Fibroblast of mammary gland (primary cell): Measurements from ENCODE around the gene PFDN5.

Experiments used
- DNase-seq: peaks from one replicate; pipeline ENCODE4 v3.0.0-alpha.2; 2010; ENCODE audit warnings: low read depth
- H3K4me3 ChIP-seq: 2 replicates; pipeline ENCODE4 v1.5.1; 2011; ENCODE audit warnings: low read depth, mild to moderate bottlenecking, low read length, moderate library complexity; ENCODE audit not compliant: control insufficient read depth
- TF ChIP-seq, protein P1 (sequence below): conservative IDR thresholded peaks from 2 replicates; pipeline ENCODE4 v1.5.1; 2011; ENCODE audit warnings: low read depth, low read length, inconsistent platforms; ENCODE audit not compliant: control insufficient read depth, insufficient read depth

PFDN5 gene

DNA sequence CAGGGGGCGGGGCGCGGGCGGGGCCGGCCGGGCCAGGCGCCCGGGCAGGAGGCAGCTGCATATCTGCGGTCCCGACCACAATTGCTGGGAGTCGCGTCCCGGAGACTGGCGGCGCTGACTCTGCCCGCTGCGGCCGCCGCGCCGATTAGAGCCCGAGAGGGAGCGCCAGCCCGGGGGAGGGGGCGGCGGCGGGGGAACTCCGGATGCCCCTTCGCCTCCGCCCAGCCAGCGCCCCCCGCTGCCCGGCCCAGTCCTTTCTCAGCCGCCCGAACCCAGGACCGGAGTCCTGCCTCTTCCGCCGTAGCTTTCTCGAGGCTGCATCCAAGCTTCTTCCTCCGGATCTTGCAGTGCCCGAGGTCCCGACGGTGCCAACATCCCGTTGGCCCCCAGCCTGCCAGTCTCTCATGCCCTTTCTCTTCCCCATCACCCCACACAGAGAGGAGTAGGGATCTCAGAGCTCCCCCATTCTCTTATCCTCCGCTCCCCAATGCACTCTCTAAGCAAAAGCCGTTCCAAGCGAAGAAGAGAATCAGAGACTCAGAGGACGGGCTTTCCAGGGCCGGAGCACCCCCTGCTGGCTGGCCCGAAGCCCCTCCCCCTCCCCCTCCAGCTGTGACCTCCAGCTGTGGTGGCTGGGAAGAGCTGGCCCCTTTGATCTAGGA is 49.6 kb downstream of the PFDN5 start:
- H3K4me3 ChIP-seq: peak overlapping the region; percentile 66
- peak; percentile 75 for DNase-seq
- TF ChIP-seq, protein P1, sequence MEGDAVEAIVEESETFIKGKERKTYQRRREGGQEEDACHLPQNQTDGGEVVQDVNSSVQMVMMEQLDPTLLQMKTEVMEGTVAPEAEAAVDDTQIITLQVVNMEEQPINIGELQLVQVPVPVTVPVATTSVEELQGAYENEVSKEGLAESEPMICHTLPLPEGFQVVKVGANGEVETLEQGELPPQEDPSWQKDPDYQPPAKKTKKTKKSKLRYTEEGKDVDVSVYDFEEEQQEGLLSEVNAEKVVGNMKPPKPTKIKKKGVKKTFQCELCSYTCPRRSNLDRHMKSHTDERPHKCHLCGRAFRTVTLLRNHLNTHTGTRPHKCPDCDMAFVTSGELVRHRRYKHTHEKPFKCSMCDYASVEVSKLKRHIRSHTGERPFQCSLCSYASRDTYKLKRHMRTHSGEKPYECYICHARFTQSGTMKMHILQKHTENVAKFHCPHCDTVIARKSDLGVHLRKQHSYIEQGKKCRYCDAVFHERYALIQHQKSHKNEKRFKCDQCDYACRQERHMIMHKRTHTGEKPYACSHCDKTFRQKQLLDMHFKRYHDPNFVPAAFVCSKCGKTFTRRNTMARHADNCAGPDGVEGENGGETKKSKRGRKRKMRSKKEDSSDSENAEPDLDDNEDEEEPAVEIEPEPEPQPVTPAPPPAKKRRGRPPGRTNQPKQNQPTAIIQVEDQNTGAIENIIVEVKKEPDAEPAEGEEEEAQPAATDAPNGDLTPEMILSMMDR: peak; percentile 69

DNA sequence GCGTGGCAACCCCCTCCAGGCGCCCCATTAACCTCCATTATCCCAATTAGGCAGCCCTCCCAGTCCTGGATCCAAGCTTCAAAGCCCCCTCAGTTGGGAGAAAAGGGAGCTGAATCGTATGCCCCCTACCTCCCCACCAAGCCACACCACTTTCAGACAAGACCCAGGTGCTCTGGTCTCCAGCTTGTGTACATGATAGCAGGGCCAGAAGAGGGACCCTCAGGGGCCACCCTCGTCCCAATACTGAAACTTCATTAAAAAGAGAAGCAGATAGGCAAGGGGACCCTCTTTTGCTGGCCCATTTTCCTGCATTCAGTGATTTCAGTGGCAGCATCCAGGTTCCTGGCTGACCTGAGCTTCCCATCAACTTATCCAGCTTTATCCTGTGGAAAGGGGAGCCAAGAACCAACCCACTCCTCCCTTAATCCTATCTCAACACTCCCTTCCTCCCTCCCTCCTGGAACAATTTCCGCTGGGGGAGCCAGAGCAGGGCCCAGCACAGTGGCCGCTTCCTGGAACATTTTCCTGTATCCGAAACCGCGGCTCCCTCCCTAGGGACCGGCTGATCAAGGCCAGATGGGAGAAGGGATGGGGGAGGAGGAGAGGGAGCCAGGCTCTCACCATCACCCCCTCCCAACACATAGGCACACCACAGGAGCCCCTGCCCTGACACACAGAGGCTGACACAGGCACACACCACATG is 50.3 kb downstream of the PFDN5 start:
- peak overlapping the region; percentile 66 for H3K4me3 ChIP-seq
- peak; percentile 80 for DNase-seq
- TF ChIP-seq, protein P1: no peak

DNA sequence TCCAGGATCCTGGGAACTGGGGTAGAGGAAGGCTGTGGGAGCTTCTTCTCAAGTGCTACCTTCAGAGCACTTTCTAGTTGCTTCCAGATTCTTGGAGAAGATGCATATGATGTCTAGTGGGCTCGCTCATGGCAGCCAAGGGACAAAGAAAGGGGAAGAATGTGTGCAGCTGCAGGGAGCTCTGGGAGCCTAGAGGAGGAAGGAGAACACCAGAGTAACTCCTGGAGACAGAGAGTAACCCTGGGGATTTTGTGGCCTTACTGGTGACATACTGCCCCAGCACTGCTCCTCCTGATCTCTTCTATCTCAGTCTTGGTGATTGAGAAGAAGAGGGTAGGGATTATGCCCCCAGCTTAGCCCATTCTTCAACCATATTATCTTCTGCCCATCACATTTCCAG is 51.1 kb downstream of the PFDN5 start:
- TF ChIP-seq, protein P1: no peak
- H3K4me3 ChIP-seq: no peak overlapping the region
- DNase-seq: no peak

DNA sequence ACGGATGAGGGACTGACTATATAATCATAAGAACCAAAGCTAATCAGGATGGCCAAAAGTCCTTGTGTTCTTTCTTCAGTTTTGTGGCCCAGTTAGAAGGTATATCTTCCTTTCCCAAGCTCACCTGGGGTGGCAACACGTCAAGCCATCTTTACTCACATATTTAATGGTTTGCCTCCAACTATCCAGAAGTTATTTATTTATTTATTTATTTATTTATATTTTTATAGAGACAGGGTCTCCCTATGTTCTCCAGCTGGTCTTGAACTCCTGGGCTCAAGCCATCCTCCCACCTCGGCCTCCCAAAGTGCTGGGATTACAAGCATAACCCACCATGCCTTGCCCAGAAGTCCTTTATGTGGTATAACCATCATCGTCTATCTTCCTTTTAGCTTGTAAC is 52.6 kb downstream of the PFDN5 start:
- TF ChIP-seq, protein P1: no peak
- DNase-seq: no peak
- H3K4me3 ChIP-seq: no peak overlapping the region
